HCT116 (cell line): ENCODE data around the gene GBF1. TPM values are rescaled to one million over a fixed set of nuclear protein-coding genes. Genes with fewer than 3 reads are reported as not detected.

Experiments
- ATAC-seq: fragments of 200-7000 bp; cut with Tn5 transposase; 2 replicates; pipeline ENCODE4 v1.9.1; 2020; ENCODE audit warnings: mild to moderate bottlenecking, moderate library complexity
- BruUV-seq: library from RNA; stranded (reverse); fragments of 400-500 nt; replicated peaks from 2 replicates; lab custom pipeline; 2021; lab: Mats Ljungman, UMichigan
- CTCF ChIA-PET: fragments of 300-600 bp; sonication (Branson Sonifier 250); formaldehyde crosslinking; loops from one replicate; lab custom pipeline; 2021; ENCODE audit warnings: antibody characterized with exemption; lab: Charles Lee
- POLR2A ChIA-PET: fragments of 300-600, 350-600 bp; sonication (Branson Sonifier 250); formaldehyde crosslinking; loops from one replicate; lab custom pipeline; 2021; ENCODE audit warnings: antibody characterized with exemption; lab: Charles Lee
- RAD21 ChIA-PET, 2 experiments: fragments of 300-600 bp; sonication (Branson Sonifier 250); formaldehyde crosslinking; loops; one replicate each; lab custom pipeline; 2023; ENCODE audit warnings: low total read pairs in 2 of 2; ENCODE audit not compliant: uncharacterized antibody in 2 of 2, unreplicated experiment in 2 of 2, low non-redundant PET in 1 of 2; lab: Charles Lee
- DNase-seq: peaks from one replicate; pipeline ENCODE4 v3.0.0-alpha.2; 2010; ENCODE audit warnings: low read depth, low spot score
- H2AFZ ChIP-seq: fragments of 200-600 bp; shearing (Covaris generic), sonication (generic); 2 replicates; pipeline ENCODE4 v1.6.1; 2017; ENCODE audit warnings: low read depth, mixed run types, mixed read lengths, antibody characterized with exemption, low read length; ENCODE audit not compliant: poor library complexity, severe bottlenecking
- H3K27ac ChIP-seq: 2 replicates; pipeline ENCODE4 v1.5.1; 2012; ENCODE audit warnings: low read depth, low read length
- H3K27me3 ChIP-seq: fragments of 200-600 bp; sonication (generic); 2 replicates; pipeline ENCODE4 v1.6.1; 2016; ENCODE audit warnings: mixed run types, low read length, mixed read lengths; ENCODE audit not compliant: insufficient read depth
- H3K36me3 ChIP-seq, 2 experiments: fragments of 200-500 bp in 1 of 2; fragments of 200-600 bp in 1 of 2; sonication (Bioruptor generic) in 1 of 2; sonication (generic) in 1 of 2; 2 replicates each; pipeline versions ENCODE4 v1.5.1 to v1.6.1; 2014 to 2016; ENCODE audit warnings: low read length in 2 of 2, inconsistent platforms in 1 of 2, mixed read lengths in 1 of 2, mixed run types in 1 of 2; ENCODE audit not compliant: insufficient read depth in 2 of 2, control insufficient read depth in 1 of 2
- H3K4me1 ChIP-seq, 2 experiments: fragments of 200-600 bp in 1 of 2; sonication (generic) in 1 of 2; 2 replicates each; pipeline versions ENCODE4 v1.5.1 to v1.6.1; 2012 to 2017; ENCODE audit warnings: low read length in 2 of 2, inconsistent platforms in 1 of 2, mild to moderate bottlenecking in 1 of 2, mixed read lengths in 1 of 2, mixed run types in 1 of 2, moderate library complexity in 1 of 2; ENCODE audit not compliant: insufficient read depth in 2 of 2, control insufficient read depth in 1 of 2
- H3K4me2 ChIP-seq: fragments of 200-600 bp; sonication (generic); 2 replicates; pipeline ENCODE4 v1.6.1; 2017; ENCODE audit warnings: mixed run types, low read length, mixed read lengths
- H3K4me3 ChIP-seq, 2 experiments: fragments of 200-600 bp in 1 of 2; sonication (generic) in 1 of 2; replicated peaks in 1 of 2; 2 replicates each; pipeline ENCODE4 v1.5.1; 2011 to 2016; ENCODE audit warnings: low read length in 2 of 2, control low read depth in 1 of 2, low read depth in 1 of 2, mild to moderate bottlenecking in 1 of 2, mixed read lengths in 1 of 2, mixed run types in 1 of 2
- H3K79me2 ChIP-seq: fragments of 200-600 bp; sonication (generic); 2 replicates; pipeline ENCODE4 v1.6.1; 2017; ENCODE audit warnings: mild to moderate bottlenecking, mixed run types, low read length, moderate library complexity, mixed read lengths; ENCODE audit not compliant: insufficient read depth
- H3K9ac ChIP-seq: fragments of 200-600 bp; sonication (generic); 2 replicates; pipeline ENCODE4 v1.6.1; 2016; ENCODE audit warnings: low read length, mixed read lengths
- H3K9me2 ChIP-seq: fragments of 200-600 bp; sonication (generic), shearing (Covaris generic); 2 replicates; pipeline ENCODE4 v1.6.1; 2017; ENCODE audit warnings: mixed run types, mild to moderate bottlenecking, moderate library complexity; ENCODE audit not compliant: insufficient read depth
- H3K9me3 ChIP-seq, 2 experiments: fragments of 200-500 bp in 1 of 2; fragments of 200-600 bp in 1 of 2; sonication (Bioruptor generic) in 1 of 2; sonication (generic) in 1 of 2; 2 replicates each; pipeline ENCODE4 v1.6.1; 2014 to 2017; ENCODE audit warnings: low read length in 2 of 2, mixed read lengths in 2 of 2, inconsistent platforms in 1 of 2, low read depth in 1 of 2, mild to moderate bottlenecking in 1 of 2, mixed run types in 1 of 2, moderate library complexity in 1 of 2; ENCODE audit not compliant: control insufficient read depth in 1 of 2, insufficient read depth in 1 of 2
- H4K20me1 ChIP-seq: fragments of 200-600 bp; sonication (generic), shearing (Covaris generic); 2 replicates; pipeline ENCODE4 v1.6.1; 2017; ENCODE audit warnings: mixed run types, mild to moderate bottlenecking, moderate library complexity; ENCODE audit not compliant: insufficient read depth
- CTCF ChIP-seq, 3 experiments: fragments of 200-600 bp in 1 of 3; sonication (generic) in 1 of 3; IDR thresholded peaks in 2 of 3; conservative IDR thresholded peaks in 1 of 3; 2 replicates each; pipeline ENCODE4 v1.5.1; 2012 to 2017; ENCODE audit warnings: low read depth in 2 of 3, low read length in 2 of 3, antibody characterized with exemption in 1 of 3, borderline replicate concordance in 1 of 3, control low read depth in 1 of 3, mild to moderate bottlenecking in 1 of 3, mixed read lengths in 1 of 3, mixed run types in 1 of 3, moderate library complexity in 1 of 3; ENCODE audit not compliant: insufficient read depth in 1 of 3
- POLR2A ChIP-seq: IDR thresholded peaks from 2 replicates; pipeline ENCODE4 v1.7.0; 2011; ENCODE audit warnings: borderline replicate concordance; ENCODE audit not compliant: insufficient read depth, insufficient read length; ENCODE audit errors: extremely low read depth
- POLR2AphosphoS5 ChIP-seq: IDR thresholded peaks from 2 replicates; pipeline ENCODE4 v1.6.1; 2011; ENCODE audit warnings: mild to moderate bottlenecking, low read depth, low read length, moderate library complexity
- YY1 ChIP-seq: IDR thresholded peaks from 2 replicates; pipeline ENCODE4 v1.6.1; 2011; ENCODE audit warnings: low read length, low read depth, moderate library complexity, mild to moderate bottlenecking; ENCODE audit not compliant: insufficient replicate concordance; ENCODE audit errors: extremely low read depth
- intact Hi-C: fragments of 100-400 bp; cut with micrococcal nuclease; formaldehyde crosslinking; loops from 2 replicates; pipeline ENCODE4 v1.10.0; 2022
- total RNA-seq: library from RNA; stranded (reverse); gene quantifications from one replicate; pipeline ENCODE4 v1.2.1, GENCODE V29; 2021; ENCODE audit not compliant: unreplicated experiment
- TF ChIP-seq, protein P1 (sequence below): IDR thresholded peaks from 2 replicates; pipeline ENCODE4 v1.6.1; 2012

Gene GBF1
- total RNA-seq, 1 experiment from 2014 or later = 58.9 TPM

DNA sequence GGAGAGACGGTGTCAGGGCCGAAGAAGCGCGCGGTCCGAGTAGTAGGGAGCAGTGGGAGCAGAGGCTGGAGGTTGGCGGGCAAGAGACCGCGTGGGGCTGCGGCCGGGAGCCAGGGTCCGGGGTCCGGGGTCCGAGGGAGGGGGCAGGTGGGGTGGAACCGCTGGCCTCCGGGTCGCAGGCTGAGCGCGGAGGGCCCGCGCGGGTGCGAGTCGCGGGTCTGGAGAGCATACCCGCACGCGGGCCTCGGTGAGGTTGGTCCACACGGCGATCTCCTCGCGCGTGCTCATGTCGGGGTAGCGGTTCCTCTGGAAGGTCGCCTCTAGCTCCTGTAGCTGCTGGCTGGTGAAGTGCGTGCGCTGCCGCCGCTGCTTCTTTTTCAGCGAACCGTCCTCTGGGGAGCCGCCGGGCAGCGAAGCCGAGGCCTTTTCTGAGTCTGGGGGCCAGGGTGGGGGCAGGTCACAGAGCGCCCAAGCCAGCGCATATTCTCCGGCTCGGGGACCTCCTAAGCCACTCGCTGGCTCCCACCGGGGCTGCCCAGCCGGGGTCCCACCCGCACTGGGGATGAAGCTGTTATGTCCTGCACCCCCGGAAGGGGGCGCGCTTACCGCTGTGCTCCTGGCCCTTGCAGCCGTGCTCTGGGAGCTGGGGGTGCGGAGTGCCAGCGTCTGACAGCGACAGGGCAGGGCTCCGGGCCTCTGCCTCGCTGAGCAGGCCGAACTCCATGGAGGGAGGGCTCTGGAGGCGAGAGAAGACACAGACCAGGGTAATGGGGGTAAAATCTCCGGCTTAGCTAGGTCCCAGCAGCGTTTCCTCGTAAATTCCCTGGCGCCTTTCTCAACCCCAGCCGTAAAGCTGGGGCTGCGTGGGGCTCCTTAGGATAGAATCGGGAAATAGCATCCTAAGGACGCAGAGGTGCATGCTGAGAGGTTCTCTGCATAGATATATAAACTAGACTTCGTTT is 13.7 kb upstream of the GBF1 start:
- Histone ChIP-seq H3K4me1 (peaks cover 9 to 39% of the 10 kb centered on the region in 2 experiments), H2AFZ (no peak overlapping the region), H3K36me3 (no peaks in the 10 kb centered on the region), H3K27me3 (no peaks in the 10 kb centered on the region), H3K4me3 (peak overlapping the region; percentile 63 to 82), H3K9ac (peak overlapping the region; percentile 71), H3K79me2 (no peaks in the 10 kb centered on the region; the same call in 1 of the 2 replicates), H3K9me3 (no peaks in the 10 kb centered on the region), H3K4me2 (peak overlapping the region; percentile 97), H3K9me2 (no peaks in the 10 kb centered on the region)
- intact Hi-C loops = loop anchor here (2.0 to 5.0 kb wide), 2 partner anchors 163 to 231 kb away; partner anchors contain the start of gene NFKB2
- no TSS peak for BruUV-seq
- CTCF ChIA-PET = interaction anchor here (0.6 to 12.6 kb wide), 45 partner anchors 9 to 373 kb away, joined by 3 to 625 read pairs (median 8); partner anchors contain the start of genes ACTR1A, C10orf95, CUEDC2 and FBXL15
- TF ChIP-seq, protein P1, sequence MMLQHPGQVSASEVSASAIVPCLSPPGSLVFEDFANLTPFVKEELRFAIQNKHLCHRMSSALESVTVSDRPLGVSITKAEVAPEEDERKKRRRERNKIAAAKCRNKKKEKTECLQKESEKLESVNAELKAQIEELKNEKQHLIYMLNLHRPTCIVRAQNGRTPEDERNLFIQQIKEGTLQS = no peak
- TF ChIP-seq POLR2A = no peak
- peak; percentile 27; the same call in 1 of the 2 replicates for TF ChIP-seq POLR2AphosphoS5
- TF ChIP-seq YY1 = peak; percentile 64
- peak in 2 of 3 experiments; percentile 99; a peak in 4 of 6 replicates for TF ChIP-seq CTCF (IDR thresholded peaks at IDR 0.05 in 2 of 3, conservative IDR thresholded peaks at IDR 0.05 in 1 of 3; ENCODE audit: borderline replicate concordance in 1 of 3, insufficient read depth in 1 of 3, low read depth in 2 of 3, low read length in 2 of 3)
- TF ChIP-seq, all 23 proteins: peak for 3
- Histone ChIP-seq H3K27ac (peak overlapping the region; percentile 75), H4K20me1 (no peaks in the 10 kb centered on the region)
- ATAC-seq = peak; percentile 69
- ChIA-PET RAD21 (interaction anchor here (0.8 to 3.5 kb wide), 15 partner anchors 9 to 352 kb away, joined by 3 to 57 read pairs (median 9); partner anchors contain the start of genes GBF1 (in 1 of the 2), NFKB2 (in 1 of the 2) and PITX3 (in 1 of the 2)), POLR2A (interaction anchor here (0.6 to 3.5 kb wide), 12 partner anchors 12 to 352 kb away, joined by 3 to 28 read pairs (median 8); partner anchors contain the start of genes ACTR1A, GBF1, NFKB2 and SUFU)
- DNase-seq = peak; percentile 40
